OCI-LY3 (cell line): Measurements from ENCODE around the gene TNP2.
"Not testable (repeated sequence)": the region's sequence is repeated elsewhere in the genome, so short reads cannot be mapped to it uniquely, and the experiment has no call there.

ENCODE experiments used
- H2AFZ ChIP-seq: fragments of 200-600, 300-600 bp; shearing (Covaris generic); 2 replicates; pipeline ENCODE4 v1.6.0; 2014; ENCODE audit warnings: antibody characterized with exemption, low read depth, low read length
- H3K27ac ChIP-seq: fragments of 200-600, 300-600 bp; sonication (generic); 2 replicates; pipeline ENCODE4 v1.5.1; 2014; ENCODE audit warnings: mild to moderate bottlenecking, low read length, moderate library complexity, mixed read lengths
- H3K27me3 ChIP-seq: fragments of 200-600, 300-600 bp; sonication (generic); 2 replicates; pipeline ENCODE4 v1.6.1; 2014; ENCODE audit warnings: low read depth, low read length, mixed read lengths
- H3K36me3 ChIP-seq: fragments of 200-600, 300-600 bp; sonication (generic); replicated peaks from 2 replicates; pipeline ENCODE3; 2014; ENCODE audit warnings: low read depth, low read length, mixed read lengths
- H3K4me1 ChIP-seq: fragments of 300-600, 200-600 bp; sonication (generic); 2 replicates; pipeline ENCODE4 v1.6.1; 2014; ENCODE audit warnings: low read length, mixed read lengths
- H3K4me2 ChIP-seq: fragments of 200-600, 300-600 bp; sonication (generic); 2 replicates; pipeline ENCODE4 v1.6.1; 2014; ENCODE audit warnings: low read length, mixed read lengths
- H3K4me3 ChIP-seq: fragments of 300-600, 200-600 bp; sonication (generic); 2 replicates; pipeline ENCODE4 v1.5.1; 2014; ENCODE audit warnings: antibody characterized with exemption, mild to moderate bottlenecking, low read length, moderate library complexity
- H3K79me2 ChIP-seq: fragments of 300-600, 200-600 bp; shearing (Covaris generic); 2 replicates; pipeline ENCODE4 v1.6.1; 2014; ENCODE audit warnings: mild to moderate bottlenecking, low read length, mixed read lengths
- H3K9ac ChIP-seq: fragments of 300-600, 200-600 bp; shearing (Covaris generic); 2 replicates; pipeline ENCODE4 v1.6.0; 2014; ENCODE audit warnings: mild to moderate bottlenecking, low read length, moderate library complexity
- H3K9me3 ChIP-seq: fragments of 200-600, 300-600 bp; shearing (Covaris generic); 2 replicates; pipeline ENCODE4 v1.6.1; 2014; ENCODE audit warnings: low read length, mixed read lengths; ENCODE audit not compliant: insufficient read depth
- H4K20me1 ChIP-seq: fragments of 200-600, 300-600 bp; sonication (generic); 2 replicates; pipeline ENCODE4 v1.6.1; 2016; ENCODE audit warnings: low read length, mixed read lengths; ENCODE audit not compliant: insufficient read depth
- CTCF ChIP-seq: fragments of 200-600, 300-600 bp; sonication (generic); IDR thresholded peaks from 2 replicates; pipeline ENCODE4 v1.5.1; 2014; ENCODE audit warnings: antibody characterized with exemption, low read length, low read depth
- EZH2phosphoT487 ChIP-seq: fragments of 200-600 bp; shearing (Covaris generic); IDR thresholded peaks from 2 replicates; pipeline ENCODE4 v1.6.1; 2018; ENCODE audit warnings: antibody characterized with exemption, mixed run types, low read depth

TNP2 gene

GRCh38 chr16:11225677-11226549 lies 43.2 kb downstream of the TNP2 start:
- Histone ChIP-seq H4K20me1 (no peaks in the 10 kb centered on the region), H3K4me1 (peaks cover 43% of the 10 kb centered on the region), H3K4me2 (peak overlapping the region; percentile 79), H2AFZ (peak overlapping the region; percentile 65; the same call in 1 of the 2 replicates), H3K27me3 (no peaks in the 10 kb centered on the region), H3K9me3 (no peaks in the 10 kb centered on the region), H3K79me2 (no peaks in the 10 kb centered on the region), H3K36me3 (no peaks in the 10 kb centered on the region), H3K27ac (peak overlapping the region; percentile 72), H3K9ac (peak overlapping the region; percentile 69; the same call in 1 of the 2 replicates), H3K4me3 (peak overlapping the region; percentile 63)
- TF ChIP-seq EZH2phosphoT487 (no peak), CTCF (no peak)

GRCh38 chr16:11224894-11225676 lies 44.0 kb downstream of the TNP2 start:
- no peaks in the 10 kb centered on the region for H4K20me1 ChIP-seq
- H3K79me2 ChIP-seq = no peaks in the 10 kb centered on the region
- peak overlapping the region; percentile 69 for H3K9ac ChIP-seq
- H3K4me2 ChIP-seq = peak overlapping the region; percentile 79
- peak overlapping the region; percentile 72 for H3K27ac ChIP-seq
- peak overlapping the region; percentile 63 for H3K4me3 ChIP-seq
- peak overlapping the region; percentile 65; the same call in 1 of the 2 replicates for H2AFZ ChIP-seq
- no peaks in the 10 kb centered on the region for H3K36me3 ChIP-seq
- no peaks in the 10 kb centered on the region for H3K9me3 ChIP-seq
- H3K27me3 ChIP-seq = no peaks in the 10 kb centered on the region
- TF ChIP-seq EZH2phosphoT487 (no peak), CTCF (no peak)
- peaks cover 40% of the 10 kb centered on the region for H3K4me1 ChIP-seq

- peak overlapping the region; percentile 69 for H3K9ac ChIP-seq
- no peaks in the 10 kb centered on the region for H3K36me3 ChIP-seq
- H3K4me3 ChIP-seq = peak overlapping the region; percentile 63
- TF ChIP-seq EZH2phosphoT487 (no peak), CTCF (no peak)
- peak overlapping the region; percentile 79 for H3K4me2 ChIP-seq
- peak overlapping the region; percentile 64; the same call in 1 of the 2 replicates for H2AFZ ChIP-seq
- peak overlapping the region; percentile 72 for H3K27ac ChIP-seq
- H3K4me1 ChIP-seq = peaks cover 40% of the 10 kb centered on the region
- no peaks in the 10 kb centered on the region for H3K79me2 ChIP-seq
- no peaks in the 10 kb centered on the region for H3K9me3 ChIP-seq
- no peaks in the 10 kb centered on the region for H3K27me3 ChIP-seq
- no peaks in the 10 kb centered on the region for H4K20me1 ChIP-seq
Measured at GRCh38 chr16:11224096-11224893, 44.8 kb downstream of the TNP2 start.

- not testable (repeated sequence) for H3K27ac ChIP-seq, H4K20me1 ChIP-seq, H3K4me2 ChIP-seq, H3K4me3 ChIP-seq, H3K27me3 ChIP-seq, H3K9ac ChIP-seq, H2AFZ ChIP-seq, H3K79me2 ChIP-seq, H3K36me3 ChIP-seq
- peaks cover 15% of the 10 kb centered on the region; the same call in 1 of the 2 replicates for H3K9me3 ChIP-seq
- peaks cover 23% of the 10 kb centered on the region for H3K4me1 ChIP-seq
Measured at GRCh38 chr16:11220507-11220906, 48.6 kb downstream of the TNP2 start.
